22Rv1 (cell line): ENCODE data around the gene RFFL.

Source experiments
- H3K27ac ChIP-seq: fragments of 450-650 bp; 2 replicates; pipeline ENCODE4 v1.5.1; 2017
- CTCF ChIP-seq: fragments of 450-650 bp; IDR thresholded peaks from 2 replicates; pipeline ENCODE4 v1.5.1; 2017; ENCODE audit warnings: mild to moderate bottlenecking
- ZFX ChIP-seq: fragments of 450-650 bp; IDR thresholded peaks from 2 replicates; pipeline ENCODE4 v1.6.1; 2017; ENCODE audit warnings: antibody characterized with exemption, borderline replicate concordance

RFFL gene

GRCh38 chr17:35052780-35053179 is 10.7 kb downstream of the RFFL start:
- TF ChIP-seq ZFX, result no peak
- no peak for TF ChIP-seq CTCF
- H3K27ac ChIP-seq, result no peak overlapping the region

GRCh38 chr17:35052241-35052610 is 11.3 kb downstream of the RFFL start:
- no peak overlapping the region for H3K27ac ChIP-seq
- TF ChIP-seq ZFX (no peak), CTCF (no peak)

- no peak overlapping the region for H3K27ac ChIP-seq
- TF ChIP-seq ZFX (no peak), CTCF (no peak)
Observed at GRCh38 chr17:35051579-35052240, 11.8 kb downstream of the RFFL start.

GRCh38 chr17:35051183-35051578 is 12.3 kb downstream of the RFFL start:
- H3K27ac ChIP-seq, result no peak overlapping the region
- TF ChIP-seq CTCF, result no peak
- no peak for TF ChIP-seq ZFX

GRCh38 chr17:35050170-35050569 is 13.3 kb downstream of the RFFL start:
- no peak overlapping the region for H3K27ac ChIP-seq
- TF ChIP-seq ZFX, result no peak
- TF ChIP-seq CTCF, result no peak

- no peak for TF ChIP-seq ZFX
- no peak for TF ChIP-seq CTCF
- no peak overlapping the region for H3K27ac ChIP-seq
Observed at GRCh38 chr17:35048685-35049379, 14.7 kb downstream of the RFFL start.

GRCh38 chr17:35046740-35047283 is 16.7 kb downstream of the RFFL start:
- no peak overlapping the region for H3K27ac ChIP-seq
- TF ChIP-seq CTCF (no peak), ZFX (no peak)
